RCC 7860 (cell line): Measurements from ENCODE around the gene RDH12.
"Not testable (repeated sequence)": the region's sequence is repeated elsewhere in the genome, so short reads cannot be mapped to it uniquely, and the experiment has no call there.

Source experiments
- DNase-seq: peaks from one replicate; pipeline ENCODE4 v3.0.0-alpha.2; 2015; ENCODE audit warnings: low spot score
- FAIRE-seq: peaks from 2 replicates; lab custom pipeline; 2012; peaks lifted over from hg19 to GRCh38; lab: Jason Lieb, UNC

Gene RDH12

GRCh38 chr14:67704484-67705089 is 2.9 kb downstream of the RDH12 start:
- DNase-seq (peak; percentile 27), FAIRE-seq (no peak)

DNA sequence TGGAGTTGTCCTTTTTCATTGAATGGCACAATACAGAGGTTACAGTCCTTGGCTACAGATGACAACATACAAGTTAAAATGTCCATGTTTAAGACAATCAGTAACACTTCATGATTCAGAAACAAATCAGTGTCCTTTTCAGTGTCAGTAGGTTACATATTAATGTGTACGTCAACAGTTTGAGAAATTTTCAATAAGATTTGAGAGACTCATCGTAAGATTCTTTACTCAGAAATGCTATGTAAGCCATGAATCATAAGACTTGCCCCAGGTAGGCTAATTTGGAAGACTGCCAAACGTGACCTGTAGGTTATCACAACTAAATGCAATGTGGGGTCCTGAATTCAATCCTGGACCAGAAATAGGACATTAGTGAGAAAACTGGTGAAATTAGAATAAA is 3.5 kb downstream of the RDH12 start:
- peak; percentile 4 for DNase-seq
- FAIRE-seq = no peak

DNA sequence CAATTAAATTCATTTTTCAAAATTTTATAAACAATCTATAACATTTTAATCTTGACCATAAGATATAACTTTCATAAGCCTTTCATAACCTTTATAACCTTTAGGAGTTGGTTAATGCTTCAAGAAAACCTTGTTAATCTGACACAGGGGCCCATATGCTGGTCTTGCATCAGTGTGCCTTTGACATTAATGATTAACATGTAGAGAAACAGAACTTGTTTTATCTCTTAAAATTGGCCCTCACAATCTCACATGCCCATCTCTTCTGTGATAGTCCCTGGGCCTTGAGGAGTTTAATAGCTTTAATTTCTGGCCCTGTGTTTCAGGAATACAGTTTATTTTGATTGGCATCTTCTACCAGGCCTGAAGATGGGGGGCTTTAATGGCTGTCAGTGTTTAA is 7.7 kb downstream of the RDH12 start:
- FAIRE-seq = not testable (repeated sequence)

GRCh38 chr14:67709796-67710195 is 8.1 kb downstream of the RDH12 start:
- FAIRE-seq, DNase-seq: not testable (repeated sequence)

More for the DNA sequence above, 7.7 kb downstream of the RDH12 start:
- DNase-seq = not testable (repeated sequence)

DNA sequence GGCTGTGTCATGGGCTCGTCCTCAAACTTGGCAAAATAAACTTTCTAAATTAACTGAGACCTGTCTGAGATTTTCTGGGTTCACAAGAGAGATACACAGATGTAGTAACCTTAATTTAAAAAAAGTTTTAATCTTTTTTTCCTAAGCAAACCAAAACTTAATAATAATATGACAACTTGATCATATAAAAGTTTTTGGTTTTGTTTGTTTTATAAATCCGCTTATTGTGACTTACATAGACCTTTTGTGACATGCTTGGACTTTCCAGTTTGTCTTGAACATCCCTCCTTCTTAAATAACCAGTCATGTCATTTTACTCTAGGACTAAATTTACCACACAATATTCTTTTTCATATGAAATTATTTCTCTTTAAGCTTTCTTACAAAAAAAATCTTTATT is 8.5 kb downstream of the RDH12 start:
- DNase-seq (no peak), FAIRE-seq (no peak)

GRCh38 chr14:67717048-67717447 is 15.4 kb downstream of the RDH12 start:
- DNase-seq (no peak), FAIRE-seq (no peak)

- FAIRE-seq = no peak
- DNase-seq = no peak
Measured at GRCh38 chr14:67718265-67718664, 16.6 kb downstream of the RDH12 start.

- DNase-seq, FAIRE-seq: not testable (repeated sequence)
Measured at GRCh38 chr14:67719385-67719784, 17.7 kb downstream of the RDH12 start.

DNA sequence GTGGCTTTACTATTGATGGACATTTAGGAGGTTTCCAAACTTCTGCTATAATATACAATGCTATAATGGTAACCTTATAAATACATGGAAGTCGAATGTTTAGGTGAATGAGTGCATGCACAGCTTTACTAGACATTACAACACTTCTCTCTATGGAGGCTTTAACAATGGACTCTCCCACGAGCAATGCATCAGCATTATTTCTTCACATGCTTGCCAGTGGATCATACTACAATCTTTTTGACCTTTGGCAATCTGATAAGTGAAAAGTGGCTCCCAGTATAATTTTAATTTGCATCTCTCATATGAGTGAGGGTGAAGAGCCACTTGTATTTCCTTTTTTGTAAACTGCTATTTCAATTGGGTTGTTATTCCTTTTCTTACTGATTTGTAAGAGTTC is 18.2 kb downstream of the RDH12 start:
- DNase-seq (no peak), FAIRE-seq (no peak)

- no peak for DNase-seq
- FAIRE-seq = no peak
Measured at GRCh38 chr14:67721875-67722274, 20.2 kb downstream of the RDH12 start.

GRCh38 chr14:67722293-67722692 is 20.6 kb downstream of the RDH12 start:
- no peak for FAIRE-seq
- DNase-seq = no peak

DNA sequence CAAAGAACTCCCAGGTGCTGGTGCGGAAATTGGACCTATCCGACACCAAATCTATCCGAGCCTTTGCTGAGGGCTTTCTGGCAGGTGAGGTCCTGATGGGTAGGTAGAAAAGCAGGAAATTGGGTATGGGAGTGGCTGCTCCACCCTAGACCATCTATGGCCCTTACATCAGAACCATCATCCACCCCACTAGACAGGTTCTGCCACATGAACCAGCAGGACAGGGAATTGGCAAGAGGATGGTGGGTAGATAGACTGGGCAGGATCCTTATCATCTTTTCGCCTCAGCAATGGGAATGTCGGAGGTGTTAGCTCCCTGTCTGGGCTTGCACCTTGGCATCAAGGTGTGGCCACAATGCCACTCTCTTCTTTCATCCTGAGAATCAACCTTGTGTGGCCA is 23.5 kb downstream of the RDH12 start:
- DNase-seq = no peak
- no peak for FAIRE-seq

- DNase-seq (no peak), FAIRE-seq (no peak)
Measured at GRCh38 chr14:67727361-67727760, 25.7 kb downstream of the RDH12 start.

DNA sequence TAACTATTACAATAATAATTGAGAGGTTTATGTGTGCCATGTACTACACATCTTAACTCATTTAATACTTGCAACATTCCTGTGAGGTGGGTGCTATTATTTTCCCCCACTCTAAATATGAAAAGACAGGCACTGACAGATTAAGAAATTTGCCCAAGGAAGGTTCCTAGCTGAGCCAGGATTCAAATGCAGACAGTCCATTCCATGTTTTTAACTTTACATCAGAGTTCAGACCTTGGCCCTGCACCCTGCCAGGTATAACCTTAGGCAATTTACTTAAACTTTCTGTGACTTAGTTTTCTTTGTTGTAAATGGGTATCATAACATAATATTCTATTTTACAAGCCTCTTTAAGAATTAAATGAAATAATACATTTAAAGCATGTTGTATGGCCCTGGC is 26.6 kb downstream of the RDH12 start:
- FAIRE-seq (no peak), DNase-seq (no peak)

DNA sequence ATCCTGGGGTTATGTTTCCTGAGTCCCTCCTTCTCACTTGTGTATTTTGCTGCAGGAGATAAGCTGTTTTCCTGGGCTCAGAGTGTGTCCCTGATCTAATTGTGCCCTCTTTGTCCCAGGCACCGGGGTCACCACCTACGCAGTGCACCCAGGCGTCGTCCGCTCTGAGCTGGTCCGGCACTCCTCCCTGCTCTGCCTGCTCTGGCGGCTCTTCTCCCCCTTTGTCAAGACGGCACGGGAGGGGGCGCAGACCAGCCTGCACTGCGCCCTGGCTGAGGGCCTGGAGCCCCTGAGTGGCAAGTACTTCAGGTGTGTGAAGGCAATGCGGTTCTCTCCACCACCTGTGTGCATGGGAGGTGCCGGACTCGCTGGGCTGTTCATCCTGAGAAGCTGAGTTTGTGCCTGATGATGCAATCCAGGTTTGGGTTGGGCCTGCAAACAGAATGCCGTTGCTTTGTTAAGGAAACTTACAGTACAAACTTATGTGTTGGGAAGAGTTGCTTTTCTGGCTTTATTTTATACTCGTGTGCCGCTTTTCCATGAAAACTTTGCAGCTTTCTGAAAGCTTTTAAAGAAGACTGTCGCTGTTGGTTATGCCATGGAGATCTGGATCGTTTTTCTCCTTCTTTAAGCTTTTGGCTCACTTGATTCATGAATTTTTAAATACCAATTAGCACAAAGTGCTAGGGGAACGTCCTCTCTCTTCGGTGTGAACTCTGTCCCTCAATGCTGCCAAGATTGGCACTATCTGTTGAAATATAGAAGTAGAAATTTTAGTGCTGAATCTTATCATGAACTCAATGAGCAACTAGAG is 27.6 kb downstream of the RDH12 start:
- no peak for DNase-seq
- FAIRE-seq = no peak

- no peak for DNase-seq
- no peak for FAIRE-seq
Measured at GRCh38 chr14:67733616-67734015, 31.9 kb downstream of the RDH12 start.

- FAIRE-seq = no peak
Measured at GRCh38 chr14:67734675-67735074, 33.0 kb downstream of the RDH12 start.

DNA sequence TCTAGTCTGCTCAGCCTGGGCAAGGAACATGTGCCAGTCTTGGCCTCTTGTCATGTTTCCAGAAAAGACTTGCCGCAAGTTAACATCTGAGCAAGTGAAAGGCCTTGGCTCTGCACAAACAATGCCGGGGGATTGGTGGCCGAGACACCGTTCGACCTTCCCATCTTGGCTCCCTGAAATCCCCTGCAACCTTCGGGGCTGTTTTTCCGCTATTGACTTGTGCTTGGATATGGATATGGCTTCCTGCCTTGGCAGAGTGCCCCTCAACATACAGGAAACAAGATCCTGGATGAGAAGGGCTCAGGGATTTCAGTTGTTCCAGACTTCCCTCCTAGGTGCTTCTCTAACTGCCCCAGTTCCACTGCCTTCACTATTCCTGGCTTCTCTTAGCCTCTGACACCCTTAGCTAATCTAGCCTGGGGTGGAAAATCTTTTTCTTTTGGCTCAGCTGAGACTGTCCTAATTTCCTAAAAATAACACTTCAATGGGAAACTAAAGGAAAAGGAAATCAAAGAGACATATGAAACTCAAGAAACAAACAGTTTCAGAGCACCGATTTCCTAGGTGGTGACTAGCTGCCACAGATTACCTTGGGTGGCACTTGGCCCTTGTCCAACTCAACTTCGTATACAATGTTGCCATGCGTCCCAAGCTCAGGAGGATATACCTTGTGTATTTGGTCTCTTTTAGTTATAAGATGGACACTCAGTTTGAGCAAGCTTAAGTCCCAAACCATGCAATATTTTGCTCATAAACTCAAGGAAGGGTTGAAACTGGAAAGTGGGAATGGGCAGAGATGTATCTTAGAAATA is 33.9 kb downstream of the RDH12 start:
- no peak for DNase-seq
- FAIRE-seq = no peak

More at GRCh38 chr14:67734675-67735074, 33.0 kb downstream of the RDH12 start:
- no peak for DNase-seq

GRCh38 chr14:67736771-67737170 is 35.1 kb downstream of the RDH12 start:
- no peak for DNase-seq
- no peak for FAIRE-seq

GRCh38 chr14:67738740-67739504 is 37.2 kb downstream of the RDH12 start:
- DNase-seq (peak; percentile 67), FAIRE-seq (peak; percentile 77)

GRCh38 chr14:67744046-67744445 is 42.4 kb downstream of the RDH12 start:
- no peak for FAIRE-seq

More at GRCh38 chr14:67744046-67744445, 42.4 kb downstream of the RDH12 start:
- no peak for DNase-seq
